Measurements from ENCODE around the gene ELMOD2. TPM values are rescaled to one million over a fixed set of nuclear protein-coding genes. Genes with fewer than 3 reads are reported as not detected.

The ELMOD2 gene
- total RNA-seq, 1 experiment from 2014 or later: 29.2 TPM

GRCh38 chr4:140602714-140603113, 78.7 kb downstream of the ELMOD2 start:
- no peaks in the 10 kb centered on the region for H3K27me3 Mint-ChIP-seq (ENCODE audit: insufficient read depth, unreplicated experiment)
- H3K27ac Mint-ChIP-seq (ENCODE audit: low read depth, unreplicated experiment): no peak overlapping the region
- no TSS peak for BruUV-seq (replicated peaks)
- TF ChIP-seq CTCF (IDR thresholded peaks at IDR 0.05; ENCODE audit: unreplicated experiment): no peak
- H3K9me3 Mint-ChIP-seq (ENCODE audit: unreplicated experiment): no peaks in the 10 kb centered on the region
- intact Hi-C loops (cut with micrococcal nuclease): no loop called here
- POLR2A ChIA-PET: no interaction called here
- no peaks in the 10 kb centered on the region for H3K36me3 Mint-ChIP-seq (ENCODE audit: insufficient read depth, unreplicated experiment)
- CTCF ChIA-PET: interaction anchor here (1.2 to 3.0 kb wide), 5 partner anchors 8 to 274 kb away, joined by 3 to 12 read pairs (median 5); no protein-coding TSS in a partner anchor
- no peaks in the 10 kb centered on the region for H3K4me1 Mint-ChIP-seq (ENCODE audit: insufficient read depth, unreplicated experiment)
- H3K4me3 Mint-ChIP-seq (ENCODE audit: unreplicated experiment): no peak overlapping the region
- no peak for DNase-seq (ENCODE audit: unreplicated experiment)

- Mint-ChIP-seq H3K27ac (ENCODE audit: low read depth, unreplicated experiment) (no peak overlapping the region), H3K4me1 (ENCODE audit: insufficient read depth, unreplicated experiment) (no peaks in the 10 kb centered on the region), H3K27me3 (ENCODE audit: insufficient read depth, unreplicated experiment) (no peaks in the 10 kb centered on the region), H3K36me3 (ENCODE audit: insufficient read depth, unreplicated experiment) (no peaks in the 10 kb centered on the region), H3K9me3 (ENCODE audit: unreplicated experiment) (no peaks in the 10 kb centered on the region), H3K4me3 (ENCODE audit: unreplicated experiment) (no peak overlapping the region)
- TF ChIP-seq CTCF (IDR thresholded peaks at IDR 0.05; ENCODE audit: unreplicated experiment): no peak
- no peak for DNase-seq (ENCODE audit: unreplicated experiment)
- ChIA-PET POLR2A (no interaction called here), CTCF (interaction anchor here (0.6 to 3.0 kb wide), 6 partner anchors 9 to 274 kb away, joined by 3 to 12 read pairs (median 4); no protein-coding TSS in a partner anchor)
- intact Hi-C loops (cut with micrococcal nuclease): no loop called here
- BruUV-seq (replicated peaks): no TSS peak
Measured at GRCh38 chr4:140603286-140603685, 79.3 kb downstream of the ELMOD2 start.

Other genes with a start within 250 kb of the ELMOD2 start
- 49.2 and 57.5 TPM in 2 replicates for gene SCOC, start 150.5 kb upstream of the ELMOD2 start, total RNA-seq (2022)
- 10.7 and 37.6 TPM in 2 replicates for gene CLGN, start 96.5 kb upstream of the ELMOD2 start, total RNA-seq (2022)
- not detected in 2 replicates for gene MGAT4D, start 25.9 kb upstream of the ELMOD2 start, total RNA-seq (2022)
- not detected in 2 replicates for gene UCP1, start 44.8 kb downstream of the ELMOD2 start, total RNA-seq (2022)
- gene TBC1D9, start 232.2 kb downstream of the ELMOD2 start, total RNA-seq (2022): 17.4 and 23.2 TPM in 2 replicates

Data from MCF 10A (cell line).